Osteoblast (primary cell): ENCODE data around the gene OTULIN. TPM values are rescaled to one million over a fixed set of nuclear protein-coding genes. Genes with fewer than 3 reads are reported as not detected.

Experiments used
- DNase-seq: peaks from one replicate; pipeline ENCODE4 v3.0.0; 2011; ENCODE audit warnings: low spot score, mixed read lengths; ENCODE audit not compliant: insufficient read length; ENCODE audit errors: missing footprints
- H2AFZ ChIP-seq: 2 replicates; pipeline ENCODE4 v1.6.0; 2011; ENCODE audit warnings: mild to moderate bottlenecking, low read length
- H3K27ac ChIP-seq: 2 replicates; pipeline ENCODE4 v1.5.1; 2011; ENCODE audit warnings: mild to moderate bottlenecking, low read depth, low read length, moderate library complexity
- H3K27me3 ChIP-seq: 2 replicates; pipeline ENCODE4 v1.6.0; 2012; ENCODE audit warnings: mild to moderate bottlenecking, control low read depth, inconsistent platforms, low read length, moderate library complexity; ENCODE audit not compliant: insufficient read depth
- H3K36me3 ChIP-seq: 2 replicates; pipeline ENCODE4 v1.5.1; 2011; ENCODE audit warnings: mild to moderate bottlenecking, low read length, control low read depth, moderate library complexity; ENCODE audit not compliant: insufficient read depth
- H3K4me1 ChIP-seq: 2 replicates; pipeline ENCODE4 v1.5.1; 2011; ENCODE audit warnings: mild to moderate bottlenecking, low read length, control low read depth, moderate library complexity; ENCODE audit not compliant: insufficient read depth
- H3K4me2 ChIP-seq: 2 replicates; pipeline ENCODE4 v1.6.0; 2011; ENCODE audit warnings: mild to moderate bottlenecking, low read length; ENCODE audit not compliant: insufficient read depth
- H3K4me3 ChIP-seq: fragments of 200-600 bp; sonication (generic); 3 replicates; pipeline ENCODE4 v1.5.1; 2012; ENCODE audit warnings: mild to moderate bottlenecking, low read length, inconsistent platforms; ENCODE audit not compliant: insufficient read depth
- H3K79me2 ChIP-seq: 2 replicates; pipeline ENCODE4 v1.6.0; 2012; ENCODE audit warnings: mild to moderate bottlenecking, low read length, control low read depth, inconsistent platforms; ENCODE audit not compliant: insufficient read depth
- H3K9me3 ChIP-seq: 2 replicates; pipeline ENCODE4 v1.5.1; 2011; ENCODE audit warnings: low read depth, low read length, control low read depth
- H4K20me1 ChIP-seq: 2 replicates; pipeline ENCODE4 v1.6.0; 2012; ENCODE audit warnings: mild to moderate bottlenecking, low read length, control low read depth; ENCODE audit not compliant: insufficient read depth
- total RNA-seq: library from RNA; depleted of rRNA; stranded (reverse); fragments of >200 nt; gene quantifications from 2 replicates; pipeline ENCODE4 v1.2.3, GENCODE V29; 2012
- TF ChIP-seq, protein P1 (sequence below): IDR thresholded peaks from 2 replicates; pipeline ENCODE4 v1.5.1; 2011; ENCODE audit warnings: mild to moderate bottlenecking, low read depth, low read length, moderate library complexity; ENCODE audit errors: extremely low read depth

OTULIN gene
- total RNA-seq, 1 donor = 29.7 TPM

DNA sequence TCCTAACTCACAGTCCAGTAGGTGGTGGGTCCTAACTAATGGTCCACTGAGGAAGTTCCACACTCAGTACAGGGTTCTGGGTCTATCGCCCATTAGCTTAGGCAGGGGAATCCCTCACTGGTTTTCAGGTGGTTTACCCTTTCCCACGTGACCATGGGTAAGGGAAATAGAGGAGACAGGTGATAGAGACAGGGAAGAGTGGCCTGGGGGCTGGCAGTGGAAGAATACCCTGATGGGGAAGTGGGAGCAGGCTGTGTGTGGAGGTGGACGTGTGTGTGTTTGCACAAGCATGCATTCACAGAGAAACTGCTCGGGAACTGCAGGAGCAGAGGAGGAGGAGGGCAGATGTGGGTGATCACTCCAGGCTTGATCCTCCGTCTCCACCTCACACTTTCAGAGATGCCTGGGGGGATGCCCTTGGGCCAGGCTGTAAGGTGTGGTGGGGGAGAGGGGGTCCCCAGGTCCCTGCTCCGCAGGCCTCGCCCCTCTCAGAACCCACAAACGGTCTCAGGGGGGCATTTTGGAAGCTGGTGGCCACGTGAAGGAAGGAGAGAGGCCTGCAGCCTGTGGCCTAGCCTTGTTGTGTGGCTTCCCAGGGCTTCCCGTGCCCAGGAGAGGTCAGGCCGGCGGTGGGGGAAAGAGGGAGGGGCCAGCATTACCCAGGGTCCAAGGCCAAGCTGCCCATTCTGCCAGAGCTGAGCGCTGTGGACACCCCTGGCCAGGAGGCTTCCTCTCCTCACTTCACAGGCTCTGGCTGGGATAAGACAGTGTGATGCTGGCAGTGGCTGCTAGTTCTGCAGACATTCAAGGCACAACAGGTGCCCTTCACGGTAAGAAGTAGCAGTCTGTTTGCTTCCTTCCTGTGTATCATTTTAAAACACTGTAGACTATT is 80.0 kb downstream of the OTULIN start:
- Histone ChIP-seq H3K4me3 (no peak overlapping the region), H3K9me3 (no peaks in the 10 kb centered on the region), H3K27ac (peak overlapping the region; percentile 67), H3K79me2 (peaks cover 7% of the 10 kb centered on the region), H3K27me3 (no peaks in the 10 kb centered on the region), H3K4me2 (peak overlapping the region; percentile 31), H4K20me1 (peaks cover 16% of the 10 kb centered on the region), H3K36me3 (peaks cover 75% of the 10 kb centered on the region), H3K4me1 (peaks cover 28% of the 10 kb centered on the region), H2AFZ (no peak overlapping the region)
- TF ChIP-seq, protein P1, sequence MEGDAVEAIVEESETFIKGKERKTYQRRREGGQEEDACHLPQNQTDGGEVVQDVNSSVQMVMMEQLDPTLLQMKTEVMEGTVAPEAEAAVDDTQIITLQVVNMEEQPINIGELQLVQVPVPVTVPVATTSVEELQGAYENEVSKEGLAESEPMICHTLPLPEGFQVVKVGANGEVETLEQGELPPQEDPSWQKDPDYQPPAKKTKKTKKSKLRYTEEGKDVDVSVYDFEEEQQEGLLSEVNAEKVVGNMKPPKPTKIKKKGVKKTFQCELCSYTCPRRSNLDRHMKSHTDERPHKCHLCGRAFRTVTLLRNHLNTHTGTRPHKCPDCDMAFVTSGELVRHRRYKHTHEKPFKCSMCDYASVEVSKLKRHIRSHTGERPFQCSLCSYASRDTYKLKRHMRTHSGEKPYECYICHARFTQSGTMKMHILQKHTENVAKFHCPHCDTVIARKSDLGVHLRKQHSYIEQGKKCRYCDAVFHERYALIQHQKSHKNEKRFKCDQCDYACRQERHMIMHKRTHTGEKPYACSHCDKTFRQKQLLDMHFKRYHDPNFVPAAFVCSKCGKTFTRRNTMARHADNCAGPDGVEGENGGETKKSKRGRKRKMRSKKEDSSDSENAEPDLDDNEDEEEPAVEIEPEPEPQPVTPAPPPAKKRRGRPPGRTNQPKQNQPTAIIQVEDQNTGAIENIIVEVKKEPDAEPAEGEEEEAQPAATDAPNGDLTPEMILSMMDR = no peak
- DNase-seq = no peak

DNA sequence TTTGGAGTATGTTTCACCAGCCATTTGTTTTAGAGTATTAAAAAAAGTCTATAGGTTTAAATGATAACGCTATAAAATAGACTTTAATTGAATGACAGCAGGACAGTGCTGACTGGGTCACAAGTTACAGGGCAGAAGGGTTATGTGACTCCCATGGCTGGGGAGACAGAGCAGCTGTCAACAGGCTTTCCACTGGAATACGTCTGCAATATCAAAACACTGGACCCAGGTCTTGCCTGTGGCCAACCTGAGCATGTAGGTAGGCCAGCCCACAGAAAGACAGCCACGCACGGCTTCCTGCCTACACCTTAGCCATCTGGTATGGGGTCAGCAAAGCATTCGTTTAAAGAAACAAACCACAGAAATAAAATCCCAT is 80.7 kb downstream of the OTULIN start:
- TF ChIP-seq, protein P1 = no peak
- Histone ChIP-seq H3K4me1 (peaks cover 22% of the 10 kb centered on the region), H3K9me3 (no peaks in the 10 kb centered on the region), H3K27me3 (no peaks in the 10 kb centered on the region), H3K27ac (no peak overlapping the region), H3K4me2 (no peak overlapping the region), H3K79me2 (peaks cover 7% of the 10 kb centered on the region), H3K4me3 (no peak overlapping the region), H2AFZ (no peak overlapping the region), H4K20me1 (peaks cover 16% of the 10 kb centered on the region), H3K36me3 (peaks cover 75% of the 10 kb centered on the region)
- peak; percentile 36 for DNase-seq

DNA sequence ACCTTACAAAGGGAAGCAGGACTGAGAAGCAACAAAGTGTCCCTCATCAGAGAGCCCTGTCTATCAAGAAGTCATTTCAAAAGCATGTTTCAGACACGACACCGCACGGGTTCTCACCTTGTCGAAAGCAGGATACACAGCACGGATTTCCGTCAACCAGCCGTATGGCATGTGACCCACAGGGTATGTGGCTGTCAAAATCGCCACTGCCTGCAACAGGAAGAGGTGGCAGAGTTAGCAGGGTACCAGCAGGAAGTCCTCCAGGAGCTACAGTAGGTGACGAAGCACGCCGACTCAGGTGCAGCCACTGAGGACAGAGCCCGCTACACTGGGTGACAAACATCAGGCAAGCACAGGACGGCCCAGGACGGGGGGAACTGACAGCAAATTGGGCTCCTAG is 81.2 kb downstream of the OTULIN start:
- H3K36me3 ChIP-seq = peaks cover 75% of the 10 kb centered on the region
- no peak overlapping the region for H2AFZ ChIP-seq
- no peaks in the 10 kb centered on the region for H3K27me3 ChIP-seq
- H4K20me1 ChIP-seq = peaks cover 16% of the 10 kb centered on the region
- DNase-seq = no peak
- no peak overlapping the region for H3K4me3 ChIP-seq
- no peaks in the 10 kb centered on the region for H3K9me3 ChIP-seq
- peaks cover 19% of the 10 kb centered on the region for H3K4me1 ChIP-seq
- H3K27ac ChIP-seq = no peak overlapping the region
- peaks cover 7% of the 10 kb centered on the region for H3K79me2 ChIP-seq
- H3K4me2 ChIP-seq = no peak overlapping the region
- TF ChIP-seq, protein P1 = no peak

DNA sequence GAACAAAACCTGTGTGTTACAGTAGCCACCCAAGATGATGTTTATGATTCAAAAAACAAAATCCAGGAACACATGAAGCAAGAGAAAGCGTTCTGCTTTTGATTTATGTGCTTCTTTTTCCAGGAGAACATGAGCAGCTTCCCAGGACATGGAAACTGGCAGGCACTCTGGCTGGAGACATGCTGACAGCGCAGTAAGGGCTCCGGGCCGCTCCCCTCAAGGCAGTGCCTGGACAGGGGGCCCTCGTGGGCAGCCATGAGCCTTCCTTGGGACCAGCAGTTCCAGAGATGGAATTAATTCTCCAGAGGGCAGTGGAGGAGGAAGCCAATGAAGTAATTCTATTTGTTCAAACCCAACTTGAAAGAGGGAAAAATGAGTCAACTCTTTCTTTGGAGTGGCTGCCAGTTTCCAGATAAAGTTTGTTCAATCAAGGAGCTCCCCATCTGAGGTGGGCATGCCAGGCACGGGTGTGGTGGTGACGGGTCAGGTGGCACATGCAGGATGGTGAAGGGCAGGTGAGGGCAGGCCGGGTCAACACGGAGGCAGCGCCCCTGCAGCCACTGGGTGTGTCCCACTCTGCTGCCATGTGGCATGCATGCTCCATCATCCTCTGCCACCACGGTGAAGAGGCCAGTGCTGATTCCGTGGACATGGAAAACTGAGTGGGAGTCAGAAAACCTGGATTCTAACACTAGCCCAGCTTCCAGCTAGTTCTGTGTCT is 83.8 kb downstream of the OTULIN start:
- Histone ChIP-seq H3K36me3 (peaks cover 67% of the 10 kb centered on the region), H3K27me3 (no peaks in the 10 kb centered on the region), H3K4me1 (peaks cover 14% of the 10 kb centered on the region), H3K4me2 (no peak overlapping the region), H3K4me3 (no peak overlapping the region), H2AFZ (no peak overlapping the region), H3K27ac (no peak overlapping the region), H3K79me2 (no peaks in the 10 kb centered on the region), H3K9me3 (no peaks in the 10 kb centered on the region), H4K20me1 (peaks cover 9% of the 10 kb centered on the region)
- TF ChIP-seq, protein P1 = no peak
- peak; percentile 86 for DNase-seq
